Dendritic cell treated with granulocyte-macrophage colony-stimulating factor and Interleukin-4, amounts not matched to agents 40 ng/mL and 50 ng/mL, for 4 days (primary cell): ENCODE measurements around the gene LASP1.

ENCODE experiments used
- H3K27ac Mint-ChIP-seq: one replicate; pipeline ENCODE4 v1.8.0; 2022; ENCODE audit warnings: mild to moderate bottlenecking, mixed read lengths
- H3K27me3 Mint-ChIP-seq: one replicate; pipeline ENCODE4 v1.8.0; 2022; ENCODE audit warnings: mild to moderate bottlenecking, mixed read lengths
- H3K36me3 Mint-ChIP-seq: one replicate; pipeline ENCODE4 v1.8.0; 2022; ENCODE audit warnings: low read depth, mixed read lengths
- H3K4me1 Mint-ChIP-seq: one replicate; pipeline ENCODE4 v1.8.0; 2022; ENCODE audit warnings: low read depth, mixed read lengths
- H3K4me3 Mint-ChIP-seq: one replicate; pipeline ENCODE4 v1.8.0; 2022; ENCODE audit warnings: mild to moderate bottlenecking, moderate library complexity, mixed read lengths
- H3K9me3 Mint-ChIP-seq: one replicate; pipeline ENCODE4 v1.8.0; 2022; ENCODE audit warnings: mixed read lengths
- intact Hi-C: fragments of 100-400 bp; cut with micrococcal nuclease; formaldehyde crosslinking; loops from one replicate; pipeline ENCODE4 v1.15.0; 2022

LASP1 gene

DNA sequence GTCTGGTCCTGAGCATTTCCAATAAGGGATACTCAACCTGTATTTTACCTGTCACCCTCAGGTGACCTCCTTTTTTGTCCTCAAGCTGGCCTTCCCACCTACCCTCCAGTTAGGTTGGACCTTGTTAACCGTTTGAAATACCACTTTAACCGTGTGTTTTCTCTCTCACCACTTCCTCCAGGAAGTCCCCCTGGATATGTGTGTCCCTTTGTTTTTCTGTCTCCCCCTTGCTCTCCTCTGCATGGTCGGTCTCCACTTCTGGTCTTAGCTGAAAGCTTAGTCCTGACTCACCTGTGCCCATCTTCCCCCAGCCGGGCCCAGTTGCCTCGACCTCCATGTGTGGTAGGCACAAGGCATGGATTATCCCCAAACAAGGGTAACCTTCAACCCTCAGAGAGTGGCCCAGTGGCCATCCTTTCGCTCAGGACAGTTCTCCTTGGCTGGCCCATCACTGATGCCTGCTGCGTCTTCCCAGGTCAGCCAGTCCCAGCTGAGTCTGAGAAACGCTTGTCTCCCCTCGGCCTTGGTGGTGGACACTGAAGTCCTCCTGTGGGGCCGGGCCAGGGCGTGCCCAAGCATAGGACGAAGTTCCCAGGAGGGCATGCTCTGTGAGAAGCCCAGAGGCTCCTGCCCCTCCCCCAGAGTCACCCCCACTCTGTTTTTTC, 20.0 kb downstream of the LASP1 start:
- no peaks in the 10 kb centered on the region for H3K9me3 Mint-ChIP-seq
- H3K4me3 Mint-ChIP-seq: no peak overlapping the region
- H3K36me3 Mint-ChIP-seq: peaks cover 100% of the 10 kb centered on the region
- H3K27me3 Mint-ChIP-seq: no peaks in the 10 kb centered on the region
- peak overlapping the region; percentile 38 for H3K27ac Mint-ChIP-seq
- peaks cover 88% of the 10 kb centered on the region for H3K4me1 Mint-ChIP-seq
- intact Hi-C loops: no loop called here

DNA sequence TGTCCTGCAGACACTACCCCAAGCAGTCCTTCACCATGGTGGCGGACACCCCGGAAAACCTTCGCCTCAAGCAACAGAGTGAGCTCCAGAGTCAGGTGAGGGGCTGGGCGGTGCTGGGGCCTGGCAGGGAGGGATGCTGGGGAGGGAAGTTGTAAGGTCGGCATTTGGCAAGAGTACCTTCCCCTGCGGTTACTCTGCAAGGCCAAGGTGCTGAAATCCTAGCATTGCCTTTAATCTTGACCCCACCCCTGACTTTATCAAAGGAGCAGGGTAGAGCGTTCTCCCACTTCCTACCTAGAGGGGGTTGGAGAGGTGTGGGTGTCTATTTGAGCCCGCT, 20.5 kb downstream of the LASP1 start:
- Mint-ChIP-seq H3K27ac (peak overlapping the region; percentile 38), H3K27me3 (no peaks in the 10 kb centered on the region), H3K4me3 (no peak overlapping the region), H3K4me1 (peaks cover 84% of the 10 kb centered on the region), H3K36me3 (peaks cover 100% of the 10 kb centered on the region), H3K9me3 (no peaks in the 10 kb centered on the region)
- intact Hi-C loops: no loop called here

DNA sequence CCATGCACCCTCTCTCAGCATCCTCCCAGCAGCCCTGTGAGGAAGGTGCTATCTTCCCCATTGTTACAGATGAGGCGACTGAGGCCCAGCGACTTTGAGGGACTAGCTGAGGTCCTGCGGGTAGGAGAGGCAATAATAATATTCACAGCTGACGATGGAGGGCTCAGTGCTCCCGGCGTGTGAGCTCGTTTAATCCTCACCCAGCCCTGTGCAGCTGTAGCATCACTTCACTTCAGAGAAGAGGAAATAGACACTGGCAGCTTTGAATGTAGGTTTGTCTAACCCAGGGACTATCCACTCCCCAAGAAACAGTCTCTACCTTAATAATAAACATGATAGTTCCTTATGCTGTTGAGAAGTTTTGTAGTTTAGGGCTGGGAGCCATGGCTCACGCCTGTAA, 21.6 kb downstream of the LASP1 start:
- H3K9me3 Mint-ChIP-seq: no peaks in the 10 kb centered on the region
- intact Hi-C loops: no loop called here
- H3K4me3 Mint-ChIP-seq: no peak overlapping the region

DNA sequence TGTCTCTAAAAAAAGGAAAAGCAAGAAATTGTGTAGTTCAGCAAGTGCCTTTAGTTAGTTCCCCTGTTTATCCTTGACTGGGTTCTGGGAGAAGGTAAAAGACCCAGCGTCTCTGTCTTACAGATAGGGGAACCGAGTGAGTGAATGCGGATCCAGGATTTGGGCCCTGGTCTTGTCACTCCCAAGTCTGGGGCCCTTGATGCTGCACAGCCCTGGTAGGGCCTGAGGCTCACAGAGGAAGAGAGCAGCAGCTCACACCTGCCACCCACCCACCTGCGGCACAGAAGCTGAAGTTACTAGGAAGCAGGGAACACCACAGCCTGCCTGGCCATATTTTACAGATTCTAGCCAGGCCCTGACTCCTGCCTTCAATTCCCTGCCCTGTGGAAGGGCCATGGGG, 22.2 kb downstream of the LASP1 start:
- intact Hi-C loops: no loop called here
- H3K4me1 Mint-ChIP-seq: peaks cover 84% of the 10 kb centered on the region
- H3K27ac Mint-ChIP-seq: peak overlapping the region; percentile 84
- no peaks in the 10 kb centered on the region for H3K9me3 Mint-ChIP-seq
- peak overlapping the region; percentile 17 for H3K4me3 Mint-ChIP-seq
- no peaks in the 10 kb centered on the region for H3K27me3 Mint-ChIP-seq
- peaks cover 100% of the 10 kb centered on the region for H3K36me3 Mint-ChIP-seq

More for the DNA sequence above, 21.6 kb downstream of the LASP1 start:
- Mint-ChIP-seq H3K27ac (peak overlapping the region; percentile 84), H3K27me3 (no peaks in the 10 kb centered on the region), H3K4me1 (peaks cover 84% of the 10 kb centered on the region), H3K36me3 (peaks cover 100% of the 10 kb centered on the region)

DNA sequence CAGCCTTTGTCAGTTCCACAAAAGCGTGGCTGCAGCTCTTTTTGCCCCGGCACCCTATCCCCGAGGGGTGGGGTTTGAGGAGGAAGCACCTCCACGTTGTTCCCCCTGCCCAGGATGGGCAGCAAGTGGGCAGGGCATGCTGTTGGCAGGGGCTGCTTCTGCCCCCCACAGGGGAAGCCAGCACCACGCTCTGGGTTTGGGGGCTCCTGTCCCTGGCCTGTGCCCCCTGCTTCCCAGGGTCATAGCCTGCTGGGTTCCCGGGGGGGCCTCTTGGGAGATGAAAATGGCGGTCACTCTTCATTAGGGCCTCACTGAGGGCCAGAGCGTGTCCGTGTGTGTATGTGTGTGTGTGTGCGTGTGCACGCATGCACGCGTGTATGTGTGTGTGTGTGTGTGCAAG, 22.8 kb downstream of the LASP1 start:
- no peak overlapping the region for H3K4me3 Mint-ChIP-seq
- intact Hi-C loops: no loop called here
- peaks cover 84% of the 10 kb centered on the region for H3K4me1 Mint-ChIP-seq
- peak overlapping the region; percentile 84 for H3K27ac Mint-ChIP-seq
- no peaks in the 10 kb centered on the region for H3K9me3 Mint-ChIP-seq
- H3K27me3 Mint-ChIP-seq: no peaks in the 10 kb centered on the region
- H3K36me3 Mint-ChIP-seq: peaks cover 100% of the 10 kb centered on the region

DNA sequence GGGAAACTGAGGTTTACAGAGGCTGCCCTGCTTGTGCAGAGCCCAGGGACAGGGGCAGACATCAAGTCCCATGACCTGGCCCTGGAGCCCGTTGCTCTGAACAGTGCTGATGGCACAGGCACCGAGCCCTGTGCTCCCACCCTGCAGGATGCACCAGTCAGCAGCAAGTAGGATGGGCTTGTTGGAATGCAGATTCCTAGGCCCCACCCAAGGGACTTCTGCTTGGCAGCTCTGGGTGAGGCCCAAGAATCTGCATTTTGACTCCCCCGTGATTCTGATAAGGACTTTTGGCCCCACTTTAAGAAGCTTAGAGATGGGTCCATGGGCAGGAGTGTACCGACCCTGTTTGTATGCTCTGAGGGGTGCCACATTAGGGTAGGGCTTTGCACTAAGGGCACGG, 23.3 kb downstream of the LASP1 start:
- Mint-ChIP-seq H3K36me3 (peaks cover 100% of the 10 kb centered on the region), H3K27ac (peak overlapping the region; percentile 84), H3K4me3 (no peak overlapping the region), H3K9me3 (no peaks in the 10 kb centered on the region), H3K4me1 (peaks cover 86% of the 10 kb centered on the region), H3K27me3 (no peaks in the 10 kb centered on the region)
- intact Hi-C loops: no loop called here

DNA sequence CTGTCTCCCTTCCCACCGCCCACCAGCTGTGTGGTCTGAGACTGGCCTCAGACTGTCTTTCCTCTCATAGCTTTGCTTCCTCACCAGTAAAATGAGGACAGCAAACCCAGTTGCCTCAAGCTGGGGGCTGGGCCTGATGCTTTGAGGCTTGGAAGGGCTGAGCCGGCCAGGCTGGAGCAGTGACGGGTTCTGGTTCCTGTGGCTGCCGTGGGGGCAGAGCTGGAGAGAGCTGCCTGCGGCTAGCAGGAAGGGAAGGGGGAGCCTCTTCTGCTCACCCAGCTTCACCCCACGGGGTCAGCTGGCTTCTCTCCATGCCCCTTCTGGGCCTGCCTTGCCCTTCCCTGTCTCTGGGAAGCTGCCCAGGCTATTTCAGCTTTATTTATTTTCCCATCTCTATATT, 23.7 kb downstream of the LASP1 start:
- H3K36me3 Mint-ChIP-seq: peaks cover 100% of the 10 kb centered on the region

DNA sequence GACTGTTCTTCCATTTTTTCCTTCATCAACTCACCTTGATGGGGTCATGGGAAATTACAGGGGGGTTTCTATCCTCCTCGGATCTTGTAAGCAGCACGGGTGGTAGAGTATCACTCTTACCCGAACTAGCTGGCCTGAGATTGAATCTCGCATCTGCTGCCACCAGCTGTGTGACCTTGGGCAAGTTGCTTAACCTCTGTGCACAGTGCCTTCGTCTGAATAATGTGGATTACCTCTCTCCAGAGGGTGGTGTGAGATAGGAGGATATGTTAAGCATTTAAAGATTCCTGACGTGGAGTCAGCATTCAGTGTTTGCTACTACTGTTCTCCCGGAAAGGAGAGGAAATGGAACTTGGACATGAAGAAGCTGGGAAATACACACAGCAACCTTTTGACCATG, 24.4 kb downstream of the LASP1 start:
- H3K36me3 Mint-ChIP-seq: peaks cover 100% of the 10 kb centered on the region
- H3K9me3 Mint-ChIP-seq: no peaks in the 10 kb centered on the region
- no peak overlapping the region for H3K4me3 Mint-ChIP-seq
- H3K4me1 Mint-ChIP-seq: peaks cover 89% of the 10 kb centered on the region
- peak overlapping the region; percentile 84 for H3K27ac Mint-ChIP-seq
- H3K27me3 Mint-ChIP-seq: no peaks in the 10 kb centered on the region
- intact Hi-C loops: no loop called here

More for the DNA sequence above, 23.7 kb downstream of the LASP1 start:
- Mint-ChIP-seq H3K9me3 (no peaks in the 10 kb centered on the region), H3K27me3 (no peaks in the 10 kb centered on the region), H3K4me3 (no peak overlapping the region), H3K27ac (peak overlapping the region; percentile 84), H3K4me1 (peaks cover 89% of the 10 kb centered on the region)
- intact Hi-C loops: no loop called here

DNA sequence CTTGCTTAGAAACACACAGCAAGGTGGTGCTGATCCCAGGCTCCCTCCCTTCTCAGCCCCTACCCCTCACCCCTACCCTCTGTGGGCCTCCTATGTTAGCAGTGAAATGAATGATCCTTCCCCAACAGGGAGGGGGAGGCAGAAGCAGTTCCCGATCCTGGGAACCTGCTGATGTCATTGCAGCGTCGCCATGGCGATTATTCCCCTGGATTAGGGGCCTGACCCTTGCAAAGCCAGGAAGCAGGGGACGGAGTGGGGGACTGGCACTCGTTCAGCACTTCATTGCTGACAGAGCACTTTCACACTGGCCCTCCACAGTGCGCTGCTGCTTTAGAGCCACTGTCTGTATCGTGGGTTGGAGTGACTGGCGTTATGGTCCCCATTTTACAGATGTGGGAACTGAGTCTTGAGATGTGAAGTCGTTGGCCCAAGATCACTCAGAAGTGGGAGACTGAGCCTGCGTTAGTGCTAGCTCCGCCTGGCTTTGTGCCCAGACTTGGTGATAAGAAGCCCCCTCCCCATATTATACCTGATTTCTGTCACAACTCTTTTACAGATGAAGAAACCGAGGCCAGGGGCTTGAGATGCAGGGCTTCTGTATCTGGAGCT, 26.6 kb downstream of the LASP1 start:
- H3K9me3 Mint-ChIP-seq: no peaks in the 10 kb centered on the region
- H3K4me1 Mint-ChIP-seq: peaks cover 87% of the 10 kb centered on the region
- H3K4me3 Mint-ChIP-seq: no peak overlapping the region
- intact Hi-C loops: no loop called here
- peak overlapping the region; percentile 11 for H3K27ac Mint-ChIP-seq
- no peaks in the 10 kb centered on the region for H3K27me3 Mint-ChIP-seq
- peaks cover 85% of the 10 kb centered on the region for H3K36me3 Mint-ChIP-seq

DNA sequence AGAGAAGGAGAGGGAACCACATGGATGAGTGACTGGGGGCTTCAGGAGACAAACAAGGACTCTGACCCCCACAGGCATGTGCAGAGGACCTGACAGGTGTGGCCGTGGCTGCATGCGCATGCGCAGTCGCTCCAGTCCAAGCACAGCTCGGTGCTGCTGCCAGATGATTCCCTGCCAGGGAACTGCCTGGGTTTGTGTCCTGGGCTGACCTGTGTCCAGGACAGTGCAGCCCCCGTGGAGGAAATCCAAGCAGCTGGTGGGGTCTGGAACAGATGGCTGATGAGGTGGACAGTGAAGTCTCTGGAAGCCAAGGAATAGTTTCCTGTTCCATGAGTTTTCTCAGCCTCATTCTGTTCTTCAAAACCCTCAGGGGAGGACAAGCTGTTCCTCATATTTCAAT, 27.3 kb downstream of the LASP1 start:
- peaks cover 82% of the 10 kb centered on the region for H3K36me3 Mint-ChIP-seq
- no peaks in the 10 kb centered on the region for H3K27me3 Mint-ChIP-seq
- H3K4me3 Mint-ChIP-seq: no peak overlapping the region
- peak overlapping the region; percentile 11 for H3K27ac Mint-ChIP-seq
- intact Hi-C loops: no loop called here
- no peaks in the 10 kb centered on the region for H3K9me3 Mint-ChIP-seq
- peaks cover 84% of the 10 kb centered on the region for H3K4me1 Mint-ChIP-seq

DNA sequence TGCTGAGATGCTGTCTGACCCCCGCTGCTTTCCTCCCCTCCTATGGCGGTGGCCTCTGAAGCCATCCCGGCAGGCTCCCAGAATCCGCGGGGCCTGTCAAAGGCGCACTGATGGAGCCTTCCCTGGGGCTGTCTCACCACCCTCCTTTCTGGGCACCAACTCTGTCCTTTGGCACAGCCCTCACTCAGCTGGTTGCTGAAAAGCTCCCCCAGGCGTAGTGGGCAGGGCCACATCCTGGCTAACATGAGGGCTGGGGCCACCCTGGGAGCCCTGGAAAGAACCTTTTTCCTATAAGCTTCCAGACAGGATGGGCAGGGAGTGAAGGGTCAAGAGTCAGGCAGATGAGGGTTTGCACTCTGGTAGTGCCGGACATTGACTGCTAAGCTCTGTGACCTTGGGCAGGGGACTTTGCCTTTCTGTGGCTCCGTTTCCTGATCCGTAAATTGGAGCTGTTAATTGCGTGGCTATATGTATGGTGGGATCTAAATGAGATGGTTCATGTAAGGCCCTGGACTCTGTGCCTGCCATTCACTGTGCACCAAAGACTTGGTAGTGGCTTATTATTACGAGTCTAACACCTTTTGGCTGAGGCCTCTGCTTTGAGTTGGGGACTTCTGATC, 27.9 kb downstream of the LASP1 start:
- Mint-ChIP-seq H3K27ac (peak overlapping the region; percentile 74), H3K27me3 (no peaks in the 10 kb centered on the region), H3K36me3 (peaks cover 79% of the 10 kb centered on the region), H3K4me3 (no peak overlapping the region), H3K4me1 (peaks cover 79% of the 10 kb centered on the region), H3K9me3 (no peaks in the 10 kb centered on the region)
- intact Hi-C loops: no loop called here

DNA sequence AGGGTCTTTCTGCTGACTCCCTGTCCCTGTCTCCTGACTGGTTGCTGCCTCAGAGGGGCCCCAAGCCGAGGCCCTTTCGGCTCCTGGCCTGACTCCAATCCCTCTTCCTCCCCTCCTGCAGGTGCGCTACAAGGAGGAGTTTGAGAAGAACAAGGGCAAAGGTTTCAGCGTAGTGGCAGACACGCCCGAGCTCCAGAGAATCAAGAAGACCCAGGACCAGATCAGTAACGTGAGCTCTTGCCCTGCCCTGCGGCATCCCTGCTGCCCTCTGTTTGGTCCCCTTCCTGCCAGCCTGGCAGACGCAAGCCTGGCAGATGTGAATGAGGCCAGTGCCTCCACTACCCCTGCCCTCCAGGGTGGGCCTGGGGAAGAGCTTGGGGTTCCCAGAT, 28.4 kb downstream of the LASP1 start:
- H3K27ac Mint-ChIP-seq: peak overlapping the region; percentile 74
- intact Hi-C loops: no loop called here
- no peaks in the 10 kb centered on the region for H3K27me3 Mint-ChIP-seq
- no peaks in the 10 kb centered on the region for H3K9me3 Mint-ChIP-seq
- peak overlapping the region; percentile 54 for H3K4me3 Mint-ChIP-seq
- peaks cover 74% of the 10 kb centered on the region for H3K4me1 Mint-ChIP-seq
- peaks cover 79% of the 10 kb centered on the region for H3K36me3 Mint-ChIP-seq

DNA sequence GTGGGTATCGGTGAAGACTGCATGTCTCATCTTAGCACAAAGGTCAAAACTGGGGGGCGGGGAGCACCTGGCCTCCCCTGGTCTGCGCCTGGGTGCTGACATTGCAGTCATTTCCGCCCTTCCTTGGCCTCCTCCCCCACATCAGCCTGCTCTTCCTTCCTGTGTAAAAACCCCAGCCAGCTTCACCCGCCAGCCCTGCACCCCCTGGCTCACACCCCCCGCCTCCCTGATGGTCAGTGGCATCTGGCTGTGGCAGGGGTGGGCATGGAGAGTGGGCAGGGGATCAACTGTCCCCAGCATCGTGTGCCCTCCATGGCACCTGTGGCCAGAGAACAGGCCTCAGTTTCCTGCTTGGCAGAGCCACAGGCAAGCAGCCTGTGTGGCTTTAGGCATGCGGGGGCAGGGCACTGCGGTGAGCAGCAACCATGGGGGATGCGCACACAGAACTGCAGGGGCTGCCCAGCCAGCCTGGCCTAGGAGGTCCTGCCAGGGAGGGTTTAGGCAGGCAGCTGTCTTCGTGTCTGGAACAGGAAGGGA, 29.0 kb downstream of the LASP1 start:
- Mint-ChIP-seq H3K4me1 (peaks cover 68% of the 10 kb centered on the region), H3K9me3 (no peaks in the 10 kb centered on the region), H3K27ac (peak overlapping the region; percentile 74), H3K4me3 (peak overlapping the region; percentile 54), H3K36me3 (peaks cover 79% of the 10 kb centered on the region), H3K27me3 (no peaks in the 10 kb centered on the region)
- intact Hi-C loops: no loop called here

DNA sequence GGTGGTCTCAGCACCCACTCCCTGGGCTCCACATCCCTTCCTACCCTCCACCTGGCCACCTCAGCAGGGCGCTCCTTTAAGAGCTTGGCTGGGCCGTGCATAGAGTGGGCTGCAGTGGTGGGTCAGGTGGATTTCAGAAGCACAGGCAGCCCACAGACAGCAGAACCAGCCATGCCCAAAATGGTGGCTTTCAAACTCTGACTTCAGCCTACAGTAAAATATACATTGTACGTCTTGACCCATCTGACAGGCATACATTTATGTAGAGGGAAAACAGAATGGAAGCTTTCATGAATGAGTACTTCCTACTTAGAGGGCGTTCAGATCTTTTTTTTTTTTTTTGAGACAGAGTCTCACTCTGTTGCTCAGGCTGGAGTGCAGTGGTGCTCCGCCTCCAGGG, 29.6 kb downstream of the LASP1 start:
- no peaks in the 10 kb centered on the region for H3K9me3 Mint-ChIP-seq
- no peaks in the 10 kb centered on the region for H3K27me3 Mint-ChIP-seq
- H3K4me1 Mint-ChIP-seq: peaks cover 62% of the 10 kb centered on the region
- intact Hi-C loops: no loop called here
- peaks cover 79% of the 10 kb centered on the region for H3K36me3 Mint-ChIP-seq
- no peak overlapping the region for H3K4me3 Mint-ChIP-seq
- H3K27ac Mint-ChIP-seq: peak overlapping the region; percentile 74
